GM21825 (cell line): ENCODE measurements around the gene APOL4.
"Not testable (repeated sequence)": the region's sequence is repeated elsewhere in the genome, so short reads cannot be mapped to it uniquely, and the experiment has no call there.

Experiments
- ATAC-seq: cut with Tn5 transposase; IDR thresholded peaks from one replicate; pipeline ENCODE4 v1.9.1; 2021; ENCODE audit warnings: mild to moderate bottlenecking, moderate library complexity; ENCODE audit not compliant: unreplicated experiment

APOL4 gene

GRCh38 chr22:36156119-36156514 lies 45.5 kb downstream of the APOL4 start:
- ATAC-seq = no peak

- no peak for ATAC-seq
These were observed 45.9 kb downstream of the APOL4 start for GRCh38 chr22:36155702-36156101.

GRCh38 chr22:36154423-36154945 lies 47.1 kb downstream of the APOL4 start:
- ATAC-seq = no peak

- no peak for ATAC-seq
These were observed 47.8 kb downstream of the APOL4 start for GRCh38 chr22:36153501-36154422.

GRCh38 chr22:36152821-36153220 lies 48.8 kb downstream of the APOL4 start:
- ATAC-seq = not testable (repeated sequence)

GRCh38 chr22:36152088-36152487 lies 49.5 kb downstream of the APOL4 start:
- ATAC-seq = no peak

- ATAC-seq = no peak
These were observed 50.5 kb downstream of the APOL4 start for GRCh38 chr22:36151006-36151595.

- no peak for ATAC-seq
These were observed 52.2 kb downstream of the APOL4 start for GRCh38 chr22:36149441-36149840.

- ATAC-seq = no peak
These were observed 53.2 kb downstream of the APOL4 start for GRCh38 chr22:36148411-36148810.

- no peak for ATAC-seq
These were observed 54.3 kb downstream of the APOL4 start for GRCh38 chr22:36147196-36147791.

- ATAC-seq = no peak
These were observed 55.7 kb downstream of the APOL4 start for GRCh38 chr22:36145881-36146280.

- ATAC-seq = no peak
These were observed 56.6 kb downstream of the APOL4 start for GRCh38 chr22:36144886-36145541.

GRCh38 chr22:36143956-36144355 lies 57.7 kb downstream of the APOL4 start:
- ATAC-seq = no peak

GRCh38 chr22:36143066-36143815 lies 58.4 kb downstream of the APOL4 start:
- ATAC-seq = no peak

- no peak for ATAC-seq
These were observed 60.1 kb downstream of the APOL4 start for GRCh38 chr22:36141481-36141880.
